MG63 (cell line): ENCODE data around the gene HEATR1. TPM values are rescaled to one million over a fixed set of nuclear protein-coding genes. Genes with fewer than 3 reads are reported as not detected.
A peak's percentile ranks its signal among the peaks of the same experiment; 100 is the strongest.
"Not testable (repeated sequence)": the region's sequence is repeated elsewhere in the genome, so short reads cannot be mapped to it uniquely, and the experiment has no call there.

ENCODE experiments used
- DNase-seq: peaks from one replicate; pipeline ENCODE4 v3.0.0-alpha.2; 2020
- H3K27me3 ChIP-seq: fragments of 250-450 bp; sonication (Bioruptor Pico); 2 replicates; pipeline ENCODE4 v1.5.1; 2020; ENCODE audit warnings: mild to moderate bottlenecking, moderate library complexity
- H3K36me3 ChIP-seq: fragments of 250-450 bp; sonication (Bioruptor Pico); 2 replicates; pipeline ENCODE4 v1.5.1; 2020; ENCODE audit warnings: mild to moderate bottlenecking, moderate library complexity
- H3K4me3 ChIP-seq: fragments of 250-450 bp; sonication (Bioruptor Pico); 2 replicates; pipeline ENCODE4 v1.5.1; 2020; ENCODE audit warnings: mild to moderate bottlenecking, moderate library complexity
- H3K9me3 ChIP-seq: fragments of 250-450 bp; sonication (Bioruptor Pico); 2 replicates; pipeline ENCODE4 v1.5.1; 2020; ENCODE audit warnings: mild to moderate bottlenecking, moderate library complexity
- total RNA-seq: library from RNA; depleted of rRNA; stranded (reverse); fragments of >200 nt; shearing (Covaris generic); gene quantifications from 2 replicates; pipeline ENCODE4 v1.2.3, GENCODE V29; 2014; ENCODE audit warnings: low replicate concordance; rRNA removed

HEATR1 gene
- total RNA-seq, result 15.1 TPM in 2 replicates

GRCh38 chr1:236603991-236604904, at the start of gene HEATR1:
Gene HEATR1 (minus strand): TSS chr1:236604516. CDS start chr1:236604095, 421 bp downstream.
- H3K4me3 ChIP-seq, result peak within 1 kb of the TSS; percentile 99
- peak; percentile 98 for DNase-seq
- no peaks in the 10 kb centered on the region for H3K9me3 ChIP-seq
- no peaks in the 10 kb centered on the region for H3K27me3 ChIP-seq
- H3K36me3 ChIP-seq, result peaks cover 34% of the 10 kb centered on the region

DNA sequence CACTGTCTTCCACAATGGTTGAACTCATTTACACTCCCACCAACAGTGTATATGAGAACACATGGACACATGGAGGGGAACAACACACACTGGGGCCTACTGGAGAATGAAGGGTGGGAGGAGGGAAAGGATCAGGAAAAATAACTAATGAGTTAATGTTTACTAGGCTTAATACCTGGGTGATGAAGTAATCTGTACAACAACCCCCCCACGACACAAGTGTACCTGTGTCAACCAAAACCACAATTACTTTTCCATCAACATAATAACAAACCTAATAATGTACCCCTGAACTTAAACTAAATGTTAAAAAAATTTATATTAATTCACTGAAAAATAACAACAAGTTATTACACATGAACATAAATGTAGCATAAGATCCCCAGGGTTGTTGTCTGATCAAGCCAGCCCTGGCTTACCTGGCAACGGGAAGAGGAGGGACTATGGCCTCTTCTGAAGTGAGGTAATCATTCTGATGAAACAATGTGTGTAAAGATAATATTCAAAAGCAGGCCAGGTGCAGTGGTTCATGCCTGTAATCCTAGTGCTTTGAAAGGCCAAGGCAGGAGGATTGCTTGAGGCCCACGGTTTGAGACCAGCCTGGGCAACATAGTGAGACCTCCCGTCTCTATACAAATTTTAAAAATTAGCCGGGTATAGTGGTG, 40.8 kb upstream of the HEATR1 start:
- no peak for DNase-seq
- H3K4me3 ChIP-seq, result no peak overlapping the region
- H3K27me3 ChIP-seq, result no peaks in the 10 kb centered on the region
- no peaks in the 10 kb centered on the region for H3K36me3 ChIP-seq
- H3K9me3 ChIP-seq, result no peaks in the 10 kb centered on the region

DNA sequence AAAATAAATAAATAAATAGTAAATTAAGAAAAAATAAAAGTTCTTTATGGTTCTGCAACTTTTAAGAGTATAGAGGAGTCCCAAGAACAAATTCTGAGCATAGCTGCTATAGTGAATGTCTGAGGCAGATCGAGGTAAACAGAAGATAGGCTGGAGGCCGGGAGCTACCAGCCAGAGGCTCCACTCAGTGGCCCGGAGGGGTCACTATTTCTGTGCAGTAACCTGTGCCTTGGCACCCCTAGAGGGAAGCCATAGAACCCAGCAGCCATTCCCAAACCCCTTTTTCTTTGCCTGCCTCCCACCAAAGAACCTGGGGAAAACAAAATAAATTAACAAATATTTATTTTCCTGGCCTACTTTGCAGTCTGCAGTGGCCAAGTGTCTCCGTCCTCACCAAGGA, 38.4 kb upstream of the HEATR1 start:
- DNase-seq, result no peak
- H3K9me3 ChIP-seq, result no peaks in the 10 kb centered on the region
- H3K36me3 ChIP-seq, result no peaks in the 10 kb centered on the region
- H3K27me3 ChIP-seq, result no peaks in the 10 kb centered on the region
- H3K4me3 ChIP-seq, result no peak overlapping the region

GRCh38 chr1:236639686-236640085, 35.4 kb upstream of the HEATR1 start:
- Histone ChIP-seq H3K9me3 (no peaks in the 10 kb centered on the region), H3K4me3 (no peak overlapping the region), H3K36me3 (no peaks in the 10 kb centered on the region), H3K27me3 (no peaks in the 10 kb centered on the region)
- DNase-seq, result no peak

GRCh38 chr1:236638945-236639344, 34.6 kb upstream of the HEATR1 start:
- Histone ChIP-seq H3K9me3 (no peaks in the 10 kb centered on the region), H3K4me3 (no peak overlapping the region), H3K27me3 (no peaks in the 10 kb centered on the region), H3K36me3 (no peaks in the 10 kb centered on the region)
- no peak for DNase-seq

DNA sequence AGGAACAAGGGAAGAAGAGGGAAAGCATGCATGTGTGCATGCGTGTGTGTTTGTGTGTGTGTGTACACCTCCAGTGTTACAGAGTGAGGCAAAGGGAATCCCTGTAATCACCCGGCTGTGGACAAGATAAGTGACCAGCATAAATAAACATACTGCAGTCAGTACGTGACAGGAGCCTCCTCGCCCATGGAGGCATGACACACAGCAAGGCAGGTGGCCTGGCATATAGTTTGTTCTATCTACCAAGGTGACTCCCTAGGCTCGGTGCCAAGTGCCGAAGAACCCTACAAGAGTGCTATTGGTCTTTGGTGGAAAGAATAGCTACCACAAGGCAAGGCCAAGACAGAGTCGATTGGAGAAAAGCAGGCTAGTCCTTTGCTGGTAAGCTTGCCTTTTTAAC, 31.7 kb upstream of the HEATR1 start:
- H3K36me3 ChIP-seq, result no peaks in the 10 kb centered on the region
- H3K9me3 ChIP-seq, result no peaks in the 10 kb centered on the region
- DNase-seq, result no peak
- H3K27me3 ChIP-seq, result no peaks in the 10 kb centered on the region
- H3K4me3 ChIP-seq, result no peak overlapping the region

DNA sequence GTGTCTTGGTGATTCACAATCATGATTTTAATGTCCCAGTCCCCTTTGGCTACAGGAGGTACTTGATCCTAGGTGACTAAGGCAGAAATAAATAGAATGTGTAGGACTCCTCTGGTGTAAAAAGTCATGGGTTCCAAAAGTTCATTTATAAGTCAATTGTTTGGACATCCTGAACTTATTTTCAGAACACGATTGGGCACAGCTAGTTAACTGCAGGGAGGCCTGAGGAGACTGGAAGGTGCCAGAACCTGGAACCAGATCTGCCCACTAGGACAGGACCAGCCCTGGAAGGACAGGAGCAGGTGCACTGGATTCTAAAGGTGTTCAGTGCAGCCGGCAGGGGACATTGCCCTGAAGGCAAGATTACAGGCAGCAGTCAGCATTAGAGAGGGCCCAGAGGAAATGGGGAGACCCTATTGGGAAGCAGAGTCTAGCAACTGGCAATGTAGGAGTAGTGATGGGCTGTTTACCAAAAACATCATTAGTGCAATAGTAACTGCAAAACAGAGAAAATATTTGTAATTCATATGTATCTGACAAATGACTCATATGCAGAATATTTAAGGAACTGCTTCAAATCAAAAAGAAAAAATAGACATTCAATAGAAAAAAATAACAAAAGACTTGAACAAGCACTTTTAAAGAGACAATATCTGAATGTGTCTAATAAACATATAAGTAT, 23.6 kb upstream of the HEATR1 start:
- Histone ChIP-seq H3K27me3 (no peaks in the 10 kb centered on the region), H3K9me3 (no peaks in the 10 kb centered on the region; the same call in 1 of the 2 replicates), H3K36me3 (no peaks in the 10 kb centered on the region), H3K4me3 (no peak overlapping the region)
- no peak for DNase-seq

DNA sequence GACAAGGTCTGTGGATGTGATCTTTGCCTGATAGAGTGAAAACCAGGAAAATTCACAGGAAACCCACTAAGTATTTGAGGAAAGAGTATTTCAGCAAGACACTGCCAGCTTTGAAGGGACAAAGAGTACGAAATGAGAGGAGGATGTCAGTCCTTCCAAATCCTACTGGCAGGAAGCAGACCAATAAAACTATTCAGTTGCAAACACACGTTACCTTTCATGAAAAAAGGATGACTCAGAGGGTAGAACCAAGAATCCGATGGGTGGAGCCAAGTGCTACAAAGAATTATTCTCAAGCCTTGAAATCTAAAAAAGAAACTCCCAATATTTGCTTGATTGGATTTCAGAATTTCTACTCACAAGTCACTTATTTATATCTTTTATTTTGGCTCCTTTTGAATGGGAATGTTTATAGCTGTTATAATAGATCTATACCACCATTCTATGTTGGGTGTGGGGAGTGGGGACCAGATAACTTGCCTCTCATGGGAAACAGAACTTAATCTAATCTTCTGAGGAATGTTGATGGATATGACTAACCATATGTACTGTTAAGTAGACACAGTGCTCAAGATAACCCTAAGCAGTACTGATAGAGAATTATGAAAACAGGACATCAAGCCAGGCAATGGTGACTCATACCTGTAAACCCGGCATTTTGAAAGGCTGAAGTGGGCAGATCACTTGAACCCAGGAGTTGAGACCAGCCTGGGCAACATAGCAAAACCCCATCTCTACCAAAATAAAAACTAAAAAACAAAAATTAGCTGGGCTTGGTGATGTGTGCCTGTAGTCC, 19.3 kb upstream of the HEATR1 start:
- Histone ChIP-seq H3K4me3 (no peak overlapping the region), H3K27me3 (no peaks in the 10 kb centered on the region), H3K36me3 (no peaks in the 10 kb centered on the region), H3K9me3 (peaks cover 2% of the 10 kb centered on the region; the same call in 1 of the 2 replicates)
- no peak for DNase-seq

DNA sequence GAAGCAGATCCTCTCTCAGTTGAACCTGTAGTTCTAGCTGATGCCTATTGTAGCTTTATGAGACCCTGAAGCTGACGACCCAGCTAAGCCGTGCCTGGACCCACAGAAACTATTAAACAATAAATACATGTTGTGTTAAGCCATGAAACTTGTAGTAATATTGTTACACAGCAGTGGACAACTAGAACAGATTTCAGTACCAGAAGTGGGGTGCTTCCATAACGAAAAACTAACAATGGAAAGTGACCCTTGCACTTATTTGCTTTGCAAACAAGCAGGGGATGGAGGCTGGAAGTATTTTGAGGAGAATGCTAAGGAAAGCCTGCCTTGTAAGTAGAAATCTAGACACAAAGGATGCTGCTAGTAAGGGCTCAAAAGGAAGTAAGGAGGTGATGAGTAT, 18.1 kb upstream of the HEATR1 start:
- Histone ChIP-seq H3K4me3 (no peak overlapping the region), H3K27me3 (no peaks in the 10 kb centered on the region; the same call in 1 of the 2 replicates), H3K9me3 (peaks cover 2% of the 10 kb centered on the region; the same call in 1 of the 2 replicates), H3K36me3 (no peaks in the 10 kb centered on the region)
- no peak for DNase-seq

DNA sequence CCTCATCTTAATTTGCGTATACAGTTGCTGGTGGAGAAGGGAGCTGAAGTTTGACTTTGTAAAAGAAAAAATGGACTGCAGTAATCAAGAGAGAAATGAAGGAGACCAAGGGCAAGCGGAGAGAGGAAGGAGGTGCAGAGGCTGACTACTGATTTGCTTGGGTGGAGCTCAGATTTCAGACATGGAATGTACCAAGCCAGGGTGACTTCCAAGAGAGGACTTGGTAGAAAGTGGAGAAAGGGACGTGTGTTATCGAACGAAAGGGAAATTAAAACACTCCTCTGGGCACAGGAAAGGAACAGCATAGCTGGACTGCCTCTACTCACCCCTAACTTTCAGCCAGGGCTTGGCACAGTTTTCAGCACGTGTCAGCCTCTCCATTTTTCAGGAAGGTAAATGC, 15.1 kb upstream of the HEATR1 start:
- Histone ChIP-seq H3K4me3 (no peak overlapping the region), H3K27me3 (no peaks in the 10 kb centered on the region; the same call in 1 of the 2 replicates), H3K36me3 (no peaks in the 10 kb centered on the region), H3K9me3 (peaks cover 2% of the 10 kb centered on the region; the same call in 1 of the 2 replicates)
- no peak for DNase-seq

GRCh38 chr1:236618507-236618906, 14.2 kb upstream of the HEATR1 start:
- Histone ChIP-seq H3K4me3 (no peak overlapping the region), H3K9me3 (peaks cover 2% of the 10 kb centered on the region; the same call in 1 of the 2 replicates), H3K27me3 (no peaks in the 10 kb centered on the region; the same call in 1 of the 2 replicates), H3K36me3 (no peaks in the 10 kb centered on the region)
- no peak for DNase-seq

GRCh38 chr1:236615399-236616148, 11.3 kb upstream of the HEATR1 start:
- H3K36me3 ChIP-seq, result no peaks in the 10 kb centered on the region
- no peaks in the 10 kb centered on the region for H3K9me3 ChIP-seq
- H3K4me3 ChIP-seq, result no peak overlapping the region
- H3K27me3 ChIP-seq, result no peaks in the 10 kb centered on the region; the same call in none of the 2 replicates
- DNase-seq, result no peak

DNA sequence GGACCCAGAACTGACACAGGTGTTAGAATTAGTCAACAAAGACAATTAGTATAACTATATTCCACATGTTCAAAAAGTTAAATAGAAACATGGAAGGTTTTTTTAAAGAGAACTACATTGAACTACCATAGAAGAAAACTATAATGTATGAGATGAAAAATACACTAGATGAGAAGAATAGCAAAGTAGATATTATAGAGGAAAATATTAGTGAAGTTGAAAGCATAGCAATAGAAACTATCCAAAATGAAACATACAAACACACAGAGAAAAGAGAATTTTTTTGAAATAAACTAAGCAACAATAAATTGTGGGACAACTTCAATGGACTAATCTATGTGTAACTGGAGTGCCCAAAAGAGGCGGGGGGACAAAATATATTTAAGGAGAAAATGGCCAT, 8.0 kb upstream of the HEATR1 start:
- Histone ChIP-seq H3K27me3 (no peaks in the 10 kb centered on the region; the same call in 1 of the 2 replicates), H3K9me3 (no peaks in the 10 kb centered on the region), H3K36me3 (no peaks in the 10 kb centered on the region), H3K4me3 (no peak overlapping the region)
- DNase-seq, result no peak

DNA sequence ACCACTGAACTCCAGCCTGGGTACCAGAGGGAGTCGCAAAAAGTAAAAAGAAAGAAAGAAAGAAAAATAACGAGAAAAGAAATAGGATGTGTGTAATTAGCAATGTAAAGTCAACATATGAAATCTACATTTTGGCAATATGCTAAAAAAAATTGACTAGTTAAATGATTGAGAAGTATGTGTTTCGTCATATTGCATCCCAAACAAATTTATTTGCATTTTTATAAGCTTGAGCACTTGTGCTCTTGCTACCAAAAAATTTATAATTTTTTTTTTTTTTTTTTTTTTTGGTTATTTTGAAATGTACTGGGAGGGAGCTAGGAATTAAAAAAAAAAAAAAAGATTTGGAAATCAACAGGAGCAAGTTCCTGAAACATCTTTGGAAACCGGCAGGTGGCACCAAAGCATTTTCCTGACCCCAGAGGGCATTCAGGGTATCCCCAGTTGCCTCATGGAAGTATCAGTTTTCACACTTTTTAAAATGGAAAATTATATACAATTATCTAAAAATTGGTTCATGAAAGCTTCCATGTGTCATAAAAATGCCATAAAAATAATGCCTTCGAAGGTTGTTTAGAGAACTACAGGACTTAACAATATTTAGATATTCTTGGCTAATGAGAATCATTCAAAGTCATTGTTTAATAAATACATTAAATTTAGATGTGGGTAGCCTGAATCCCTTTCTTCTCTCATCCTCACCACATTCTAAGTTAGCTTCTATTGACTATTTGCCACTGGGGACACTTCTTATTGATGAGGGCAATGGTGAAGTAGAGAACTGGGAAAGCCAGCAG, 4.8 kb upstream of the HEATR1 start:
- H3K36me3 ChIP-seq, result peaks cover under 1% of the 10 kb centered on the region; the same call in 1 of the 2 replicates
- H3K4me3 ChIP-seq, result no peak overlapping the region
- no peaks in the 10 kb centered on the region for H3K9me3 ChIP-seq
- peak; percentile 60 for DNase-seq
- no peaks in the 10 kb centered on the region; the same call in 1 of the 2 replicates for H3K27me3 ChIP-seq

GRCh38 chr1:236607597-236607996, 3.3 kb upstream of the HEATR1 start:
- H3K27me3 ChIP-seq, H3K9me3 ChIP-seq, H3K36me3 ChIP-seq, H3K4me3 ChIP-seq, DNase-seq: not testable (repeated sequence)
